ES-I3 (cell line): ENCODE measurements around the gene MYO7B.
"Not testable (repeated sequence)": the region's sequence is repeated elsewhere in the genome, so short reads cannot be mapped to it uniquely, and the experiment has no call there.

Source experiments
- H3K36me3 ChIP-seq: 2 replicates; pipeline ENCODE4 v1.6.1; 2013; ENCODE audit warnings: mild to moderate bottlenecking, low read length, control low read depth, moderate library complexity; ENCODE audit not compliant: insufficient read depth
- H3K4me1 ChIP-seq: 2 replicates; pipeline ENCODE4 v1.6.1; 2013; ENCODE audit warnings: mild to moderate bottlenecking, control low read depth, low read length; ENCODE audit not compliant: insufficient read depth
- H3K9ac ChIP-seq: 2 replicates; pipeline ENCODE4 v1.6.1; 2013; ENCODE audit warnings: low read depth, mild to moderate bottlenecking, low read length, moderate library complexity
- H3K9me3 ChIP-seq: 2 replicates; pipeline ENCODE4 v1.6.1; 2013; ENCODE audit warnings: mild to moderate bottlenecking, low read length, moderate library complexity; ENCODE audit not compliant: control insufficient read depth, insufficient read depth

Gene MYO7B

GRCh38 chr2:127568128-127568527, 32.6 kb downstream of the MYO7B start:
- Histone ChIP-seq H3K9ac (no peak overlapping the region), H3K36me3 (no peaks in the 10 kb centered on the region), H3K9me3 (no peaks in the 10 kb centered on the region), H3K4me1 (peaks cover 8% of the 10 kb centered on the region)

DNA sequence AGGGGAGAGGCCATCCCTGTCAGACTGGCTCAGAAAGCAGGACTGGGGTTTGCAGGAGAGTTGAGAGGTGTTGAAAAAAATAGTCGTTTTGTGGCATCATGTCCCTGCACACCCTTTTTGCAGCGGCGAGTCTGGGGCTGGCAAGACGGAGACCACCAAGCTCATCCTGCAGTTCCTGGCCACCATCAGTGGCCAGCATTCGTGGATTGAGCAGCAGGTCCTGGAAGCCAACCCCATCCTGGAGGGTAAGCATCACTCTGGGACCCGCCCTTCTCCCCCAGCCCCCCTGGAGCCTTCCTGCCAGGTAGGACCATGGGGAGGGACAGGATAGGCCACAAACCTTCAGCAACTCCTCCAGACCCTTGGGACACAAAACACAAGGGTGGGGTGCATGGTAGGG, 34.2 kb downstream of the MYO7B start:
- Histone ChIP-seq H3K36me3 (no peaks in the 10 kb centered on the region), H3K9ac (no peak overlapping the region), H3K9me3 (no peaks in the 10 kb centered on the region), H3K4me1 (peaks cover 8% of the 10 kb centered on the region)

DNA sequence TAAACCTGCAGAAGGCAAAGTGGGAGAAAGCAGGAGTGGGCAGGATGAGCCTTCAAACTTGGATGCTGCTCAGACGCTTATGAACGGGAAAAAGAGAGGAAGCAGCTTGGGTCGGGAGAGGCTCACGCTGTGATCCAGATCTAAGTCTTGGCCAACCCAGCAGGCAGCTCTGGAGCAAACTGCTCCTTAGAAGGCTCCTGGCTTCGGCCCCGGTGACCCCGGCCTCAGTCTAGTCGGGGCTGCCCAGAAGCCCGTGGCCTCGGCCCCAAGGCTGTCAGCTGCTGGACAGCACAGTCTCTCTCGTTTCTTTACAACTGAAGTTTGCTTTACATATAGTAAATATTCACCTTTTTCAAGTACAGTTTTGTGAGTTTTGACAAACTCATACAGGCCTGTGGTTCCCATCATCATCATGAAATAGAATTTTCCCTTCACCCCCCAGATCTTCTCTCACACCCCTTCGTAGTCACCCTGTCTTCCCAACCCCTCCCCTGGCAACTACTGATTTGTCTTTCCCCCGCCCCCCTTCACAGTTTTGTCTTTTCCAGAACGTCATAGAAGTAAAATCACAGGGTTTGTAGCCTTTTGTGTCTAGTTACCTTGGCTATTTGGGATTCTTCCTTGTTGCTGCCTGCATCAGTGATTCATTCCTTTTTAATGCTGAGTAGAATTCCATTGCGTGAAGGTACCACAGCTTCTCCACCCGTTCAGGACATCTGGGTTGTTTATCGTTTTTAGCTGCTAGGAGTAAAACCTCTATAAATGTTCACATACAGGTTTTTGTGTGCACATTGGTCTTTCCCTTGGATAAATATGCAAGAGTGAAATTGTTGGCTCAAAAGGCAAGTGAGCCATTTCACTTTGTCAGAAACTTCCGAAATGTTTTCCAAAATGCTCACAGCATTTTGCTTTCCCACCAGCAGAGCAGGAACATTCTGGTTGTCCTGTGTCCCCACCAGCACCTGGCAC, 35.1 kb downstream of the MYO7B start:
- Histone ChIP-seq H3K9ac (no peak overlapping the region), H3K36me3 (no peaks in the 10 kb centered on the region), H3K4me1 (peaks cover 8% of the 10 kb centered on the region), H3K9me3 (no peaks in the 10 kb centered on the region)

DNA sequence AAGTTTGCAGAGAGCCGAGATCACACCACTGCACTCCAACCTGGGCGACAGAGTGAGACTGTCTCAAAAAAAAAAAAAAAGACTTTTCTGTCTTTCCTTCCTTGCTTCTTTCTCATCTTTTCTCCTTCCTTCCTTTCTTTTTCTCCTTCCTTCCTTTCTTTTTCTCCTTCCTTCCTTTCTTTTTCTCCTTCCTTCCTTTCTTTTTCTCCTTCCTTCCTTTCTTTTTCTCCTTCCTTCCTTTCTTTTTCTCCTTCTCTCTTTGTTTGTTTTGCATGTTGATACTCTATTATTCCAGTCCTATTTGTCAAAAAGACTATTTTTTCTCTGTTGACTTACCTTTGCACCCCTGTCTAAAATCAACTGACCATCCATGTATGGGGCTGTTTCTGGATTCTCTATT, 36.9 kb downstream of the MYO7B start:
- not testable (repeated sequence) for H3K9me3 ChIP-seq, H3K36me3 ChIP-seq, H3K9ac ChIP-seq, H3K4me1 ChIP-seq

DNA sequence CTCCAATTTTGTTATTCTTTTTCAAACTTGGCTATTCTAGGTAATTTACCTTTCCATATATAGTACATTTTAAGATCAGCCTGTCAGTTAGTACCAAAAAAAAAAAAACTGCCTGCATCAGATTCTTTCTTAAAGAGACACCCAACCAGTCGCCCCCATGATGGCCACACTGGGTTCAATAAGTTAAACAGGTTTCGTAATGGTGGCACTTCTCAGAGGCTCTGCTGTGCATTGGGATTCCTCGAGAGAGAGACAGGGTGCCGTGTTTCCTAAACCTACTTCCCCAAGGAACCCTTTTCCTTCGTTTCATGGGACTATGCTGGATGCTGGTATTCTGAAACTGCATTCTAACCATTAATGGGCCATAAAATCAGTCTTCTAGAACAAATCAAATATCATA, 37.4 kb downstream of the MYO7B start:
- Histone ChIP-seq H3K9me3 (no peaks in the 10 kb centered on the region), H3K9ac (no peak overlapping the region), H3K36me3 (no peaks in the 10 kb centered on the region), H3K4me1 (peaks cover 8% of the 10 kb centered on the region)

GRCh38 chr2:127573298-127573697, 37.8 kb downstream of the MYO7B start:
- H3K9ac ChIP-seq, result no peak overlapping the region
- H3K4me1 ChIP-seq, result peaks cover 8% of the 10 kb centered on the region
- no peaks in the 10 kb centered on the region for H3K36me3 ChIP-seq
- no peaks in the 10 kb centered on the region for H3K9me3 ChIP-seq

DNA sequence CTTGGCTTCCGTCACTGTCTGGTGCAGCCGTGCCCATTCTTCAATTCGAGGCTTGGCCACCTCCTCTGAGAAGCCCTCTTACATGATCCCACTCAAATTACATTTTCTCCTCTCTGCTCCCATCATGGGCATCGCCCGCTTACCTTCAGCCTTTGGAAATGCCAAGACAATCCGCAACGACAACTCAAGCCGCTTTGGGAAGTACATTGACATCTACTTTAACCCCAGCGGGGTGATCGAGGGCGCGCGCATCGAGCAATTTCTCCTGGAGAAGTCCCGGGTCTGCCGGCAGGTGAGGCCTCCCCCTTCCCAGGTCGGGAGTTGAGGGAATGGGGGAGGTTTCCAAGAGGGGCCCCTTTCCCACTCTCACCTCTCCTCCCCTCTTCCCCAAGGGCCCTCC, 38.3 kb downstream of the MYO7B start:
- Histone ChIP-seq H3K9me3 (no peaks in the 10 kb centered on the region), H3K9ac (no peak overlapping the region), H3K4me1 (peaks cover 8% of the 10 kb centered on the region), H3K36me3 (no peaks in the 10 kb centered on the region)

DNA sequence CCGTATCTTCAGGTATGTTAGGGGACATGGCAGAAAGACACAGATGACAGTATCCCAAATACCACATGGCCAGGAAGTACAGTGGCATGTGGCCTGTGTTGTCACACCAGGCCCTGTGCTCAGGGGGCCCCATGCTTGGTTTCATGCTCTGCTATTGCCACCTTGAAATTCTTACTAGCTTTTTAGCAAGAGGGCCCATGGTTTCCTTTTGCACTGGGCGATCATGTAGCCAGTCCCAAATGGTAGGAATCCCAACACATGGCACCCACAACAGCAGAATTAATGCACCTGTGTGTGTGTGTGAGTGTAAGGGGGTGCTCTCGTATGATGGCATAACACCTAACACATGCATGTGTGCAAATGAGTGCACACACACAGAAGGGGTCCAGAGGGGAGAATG, 39.2 kb downstream of the MYO7B start:
- Histone ChIP-seq H3K36me3 (no peaks in the 10 kb centered on the region), H3K9me3 (no peaks in the 10 kb centered on the region), H3K4me1 (peaks cover 8% of the 10 kb centered on the region), H3K9ac (no peak overlapping the region)

- H3K9ac ChIP-seq, result no peak overlapping the region
- no peaks in the 10 kb centered on the region for H3K36me3 ChIP-seq
- no peaks in the 10 kb centered on the region for H3K9me3 ChIP-seq
- peaks cover 8% of the 10 kb centered on the region for H3K4me1 ChIP-seq
Observed at GRCh38 chr2:127575185-127575765, 39.8 kb downstream of the MYO7B start.

- Histone ChIP-seq H3K9ac (no peak overlapping the region), H3K4me1 (peaks cover 2% of the 10 kb centered on the region), H3K9me3 (no peaks in the 10 kb centered on the region), H3K36me3 (no peaks in the 10 kb centered on the region)
Observed at GRCh38 chr2:127575941-127576432, 40.5 kb downstream of the MYO7B start.

GRCh38 chr2:127576433-127577207, 41.1 kb downstream of the MYO7B start:
- no peak overlapping the region for H3K9ac ChIP-seq
- H3K9me3 ChIP-seq, result no peaks in the 10 kb centered on the region
- no peaks in the 10 kb centered on the region; the same call in 1 of the 2 replicates for H3K4me1 ChIP-seq
- no peaks in the 10 kb centered on the region for H3K36me3 ChIP-seq

GRCh38 chr2:127577208-127577475, 41.7 kb downstream of the MYO7B start:
- no peaks in the 10 kb centered on the region for H3K9me3 ChIP-seq
- H3K9ac ChIP-seq, result no peak overlapping the region
- no peaks in the 10 kb centered on the region; the same call in 1 of the 2 replicates for H3K4me1 ChIP-seq
- no peaks in the 10 kb centered on the region for H3K36me3 ChIP-seq

GRCh38 chr2:127577503-127577902, 42.0 kb downstream of the MYO7B start:
- Histone ChIP-seq H3K9ac (no peak overlapping the region), H3K9me3 (no peaks in the 10 kb centered on the region), H3K36me3 (no peaks in the 10 kb centered on the region), H3K4me1 (no peaks in the 10 kb centered on the region; the same call in 1 of the 2 replicates)

DNA sequence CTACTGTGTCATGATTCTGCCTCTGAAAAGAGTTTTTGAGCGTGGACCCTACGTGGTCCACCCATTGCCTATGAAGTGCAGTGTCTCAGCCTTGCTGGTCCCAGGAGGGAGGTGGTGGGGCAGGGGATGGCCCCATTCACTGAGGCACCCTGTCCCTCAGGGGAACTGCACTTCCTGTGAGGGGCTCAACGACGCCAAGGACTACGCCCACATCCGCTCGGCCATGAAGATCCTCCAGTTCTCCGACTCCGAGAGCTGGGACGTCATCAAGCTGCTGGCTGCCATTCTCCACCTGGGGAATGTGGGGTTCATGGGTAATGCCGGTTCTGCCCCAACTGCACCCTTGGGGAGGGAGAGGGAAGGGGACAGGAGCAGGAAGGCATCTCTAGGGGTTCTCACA, 42.5 kb downstream of the MYO7B start:
- no peaks in the 10 kb centered on the region; the same call in 1 of the 2 replicates for H3K4me1 ChIP-seq
- H3K9ac ChIP-seq, result no peak overlapping the region
- H3K9me3 ChIP-seq, result no peaks in the 10 kb centered on the region
- H3K36me3 ChIP-seq, result no peaks in the 10 kb centered on the region
